GM20431 (cell line): Measurements from ENCODE around the gene TCF25.
"Not testable (repeated sequence)": the region's sequence is repeated elsewhere in the genome, so short reads cannot be mapped to it uniquely, and the experiment has no call there.

ENCODE experiments used
- in situ Hi-C: fragments of 300-500 bp; cut with MseI, MboI; formaldehyde crosslinking; loops from one replicate; pipeline ENCODE4 v1.15.0; 2020; ENCODE audit warnings: low sequenced_read_pairs; ENCODE audit not compliant: unreplicated experiment

The TCF25 gene

GRCh38 chr16:89935620-89936019 lies 62.2 kb downstream of the TCF25 start:
- in situ Hi-C loops = not testable (repeated sequence)

DNA sequence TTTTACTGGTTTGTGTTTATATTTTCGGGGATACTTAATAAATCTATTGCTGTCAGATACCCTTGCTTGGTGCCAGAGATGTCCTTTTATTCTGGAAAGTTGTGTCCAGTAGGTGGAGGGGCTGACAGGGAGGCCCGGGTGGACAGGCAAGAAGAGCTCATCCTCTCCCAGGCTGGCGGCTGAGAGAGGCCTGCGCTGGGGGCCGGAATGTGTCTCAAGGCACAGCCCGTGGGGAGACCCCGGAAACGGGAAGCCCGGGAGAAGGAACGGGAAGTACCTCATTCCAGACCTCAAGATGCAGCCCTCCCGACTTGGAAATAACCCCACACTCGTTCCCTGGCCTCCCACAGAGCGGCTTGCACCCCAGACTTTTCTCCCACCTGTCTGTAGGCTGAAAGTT lies 62.6 kb downstream of the TCF25 start:
- in situ Hi-C loops = no loop called here

- in situ Hi-C loops = no loop called here
Measured at GRCh38 chr16:89936508-89936907, 63.1 kb downstream of the TCF25 start.

DNA sequence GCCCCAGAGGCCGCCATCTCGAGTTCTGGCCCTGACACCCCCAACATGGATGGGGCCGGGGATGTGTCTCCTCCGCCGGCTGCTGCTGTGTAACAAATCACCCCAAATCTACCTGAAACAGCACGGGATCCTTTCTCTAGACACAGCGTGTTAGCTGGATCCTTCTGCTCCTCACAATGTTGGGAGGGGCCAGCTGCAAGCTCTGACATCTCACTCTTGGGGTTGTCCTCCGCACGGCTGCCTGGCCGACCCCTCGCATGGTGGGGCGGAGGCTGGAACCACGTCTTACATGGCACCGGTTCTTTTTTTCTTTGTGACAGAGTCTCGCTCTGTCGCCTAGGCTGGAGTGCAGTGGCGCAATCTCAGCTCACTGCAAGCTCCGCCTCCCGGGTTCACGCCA lies 63.6 kb downstream of the TCF25 start:
- in situ Hi-C loops = no loop called here

DNA sequence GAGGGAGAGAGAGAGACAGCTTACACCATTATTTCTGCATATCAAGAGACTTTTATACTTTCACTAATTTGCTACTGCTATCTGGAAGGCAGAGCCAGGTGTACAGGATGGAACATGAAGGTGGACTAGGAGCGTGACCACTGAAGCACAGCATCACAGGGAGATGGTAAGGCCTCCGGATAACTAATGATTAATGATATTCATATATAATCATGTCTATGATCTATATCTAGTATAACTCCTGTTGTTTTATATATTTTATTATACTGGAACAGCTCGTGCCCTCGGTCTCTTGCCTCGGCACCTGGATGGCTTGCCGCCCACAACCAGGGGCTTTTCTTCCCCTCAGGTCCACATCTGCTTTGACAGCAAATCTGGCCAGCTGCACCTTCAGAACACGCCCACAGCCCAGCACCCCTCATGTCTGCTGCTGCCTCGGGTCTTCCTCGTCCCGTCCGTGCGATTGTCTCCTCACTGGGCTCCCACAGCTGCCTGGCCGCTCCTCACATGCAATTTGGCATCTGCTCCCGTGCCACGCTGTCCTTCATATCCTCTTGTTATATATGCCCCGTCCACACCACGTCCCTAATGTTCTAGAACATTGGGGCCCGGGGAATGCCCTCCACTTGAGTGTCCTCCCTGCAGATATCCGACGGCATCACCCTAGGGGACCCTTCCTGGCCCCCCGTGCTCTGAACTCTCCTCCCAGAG lies 64.9 kb downstream of the TCF25 start:
- in situ Hi-C loops = no loop called here

DNA sequence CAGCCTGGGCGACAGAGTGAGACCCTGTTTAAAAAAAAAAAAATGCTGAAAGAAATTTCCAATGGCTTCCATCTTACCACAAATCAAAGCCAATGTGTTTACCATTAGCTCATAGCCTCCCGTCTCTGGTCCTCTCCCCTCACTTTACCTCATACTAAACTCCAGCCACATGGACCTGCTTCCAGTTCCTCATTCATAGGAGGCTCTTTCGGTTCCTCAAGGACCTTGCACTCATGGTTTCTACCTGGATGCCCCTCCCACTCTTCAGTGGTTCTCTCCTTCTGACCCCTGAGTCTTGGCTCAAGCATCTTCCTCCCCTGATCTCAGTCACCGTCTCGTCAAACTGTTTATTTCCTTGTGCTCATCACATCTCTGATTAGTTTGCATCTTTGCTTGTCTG lies 71.4 kb downstream of the TCF25 start:
- in situ Hi-C loops = no loop called here

- in situ Hi-C loops = no loop called here
Measured at GRCh38 chr16:89945654-89946053, 72.3 kb downstream of the TCF25 start.

GRCh38 chr16:89946515-89946914 lies 73.1 kb downstream of the TCF25 start:
- in situ Hi-C loops = no loop called here

GRCh38 chr16:89949121-89949742 lies 75.8 kb downstream of the TCF25 start:
- in situ Hi-C loops = no loop called here

GRCh38 chr16:89949756-89950155 lies 76.4 kb downstream of the TCF25 start:
- in situ Hi-C loops = no loop called here

DNA sequence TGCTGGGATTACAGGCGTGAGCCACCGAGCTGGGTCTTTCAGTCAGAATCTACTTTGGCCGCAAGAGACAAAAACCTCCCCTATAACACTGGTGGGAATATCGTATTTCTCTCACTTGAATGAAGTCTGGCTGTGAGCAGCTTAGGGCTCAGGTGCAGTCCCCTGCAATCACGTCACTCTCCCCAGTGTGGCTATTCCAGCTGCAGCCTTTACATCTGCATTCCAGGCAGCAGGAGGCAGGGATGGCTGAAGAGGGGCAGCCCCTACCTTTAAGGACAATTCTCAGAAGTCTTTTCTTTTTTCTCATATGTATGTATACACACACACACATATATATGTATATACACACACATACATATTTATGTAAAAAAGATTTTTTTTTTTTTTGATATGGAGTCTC lies 78.1 kb downstream of the TCF25 start:
- in situ Hi-C loops = no loop called here

GRCh38 chr16:89952049-89952448 lies 78.7 kb downstream of the TCF25 start:
- in situ Hi-C loops = no loop called here

GRCh38 chr16:89952551-89952950 lies 79.2 kb downstream of the TCF25 start:
- in situ Hi-C loops = no loop called here

GRCh38 chr16:89953671-89954406 lies 80.4 kb downstream of the TCF25 start:
- in situ Hi-C loops = no loop called here

DNA sequence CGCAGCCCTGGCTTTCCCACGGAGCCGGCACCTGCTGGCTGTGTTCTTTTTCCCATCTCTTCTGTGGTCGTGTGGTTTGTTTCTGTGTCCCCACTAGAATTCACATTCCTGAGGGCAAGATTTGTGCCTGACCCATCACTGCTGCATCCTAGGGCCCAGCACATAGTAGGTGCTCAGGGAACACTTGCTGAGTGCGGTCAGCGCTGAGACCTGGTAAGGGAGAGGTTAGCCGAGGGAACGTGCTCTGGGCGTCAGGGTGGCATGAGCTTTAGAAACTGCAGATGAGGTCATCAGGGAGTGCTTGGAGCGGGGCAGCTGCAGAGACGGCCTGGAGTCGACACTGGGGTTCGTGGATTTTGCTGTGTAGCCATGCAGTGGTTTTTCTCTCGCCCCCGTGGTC lies 81.1 kb downstream of the TCF25 start:
- in situ Hi-C loops = no loop called here

GRCh38 chr16:89955001-89955685 lies 81.8 kb downstream of the TCF25 start:
- in situ Hi-C loops = no loop called here

GRCh38 chr16:89956505-89957215 lies 83.3 kb downstream of the TCF25 start:
- in situ Hi-C loops = no loop called here

GRCh38 chr16:89957216-89957785 lies 83.9 kb downstream of the TCF25 start:
- in situ Hi-C loops = no loop called here

DNA sequence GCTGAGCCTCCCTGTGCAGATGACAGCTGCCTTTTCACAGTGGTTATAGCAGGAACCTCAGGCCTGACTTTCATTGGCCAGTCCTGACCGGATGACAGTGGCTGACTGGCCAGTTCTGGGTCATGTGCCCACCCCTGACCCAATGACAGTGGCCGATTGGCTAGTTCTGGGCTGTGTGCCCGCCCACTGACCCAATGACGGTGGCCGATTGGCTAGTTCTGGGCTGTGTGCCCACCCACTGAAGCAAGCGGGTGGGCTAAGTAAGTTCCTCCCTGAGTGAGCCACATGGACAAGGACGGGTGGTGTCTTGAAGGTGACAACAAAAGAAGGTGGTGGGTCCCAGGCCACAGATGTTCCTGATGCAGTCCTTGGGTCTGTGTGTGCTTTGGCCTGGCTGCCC lies 84.7 kb downstream of the TCF25 start:
- in situ Hi-C loops = no loop called here

- in situ Hi-C loops = no loop called here
Measured at GRCh38 chr16:89958596-89958995, 85.2 kb downstream of the TCF25 start.
